GM18526 (cell line): ENCODE results near the gene TAAR8.

Experiments used
- POLR2A ChIP-seq: IDR thresholded peaks from 3 replicates; pipeline ENCODE4 v1.6.1; 2011; ENCODE audit not compliant: insufficient read length; ENCODE audit errors: extremely low read depth

Gene TAAR8

DNA sequence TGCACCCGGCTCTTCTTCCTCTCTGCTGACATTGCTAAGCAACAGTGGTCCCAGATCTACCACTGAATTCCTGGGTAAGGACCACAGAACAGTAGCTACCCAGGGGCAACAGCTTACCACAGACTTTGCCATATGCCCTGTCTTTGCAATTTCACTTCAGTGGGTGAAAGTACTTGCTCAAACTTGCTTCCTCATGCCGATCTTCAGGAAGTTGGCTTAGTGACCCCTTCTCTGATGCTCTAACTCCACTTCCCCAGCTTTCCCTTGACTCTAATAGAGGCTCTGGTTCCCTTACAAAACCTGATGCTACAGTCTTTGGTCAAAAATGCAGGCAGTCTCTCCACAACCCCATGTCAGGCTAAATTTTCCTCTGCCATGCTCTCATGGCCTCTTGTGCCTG lies 40.4 kb downstream of the TAAR8 start:
- no peak for TF ChIP-seq POLR2A

- no peak for TF ChIP-seq POLR2A
Measured at GRCh38 chr6:132596201-132596600, 43.7 kb downstream of the TAAR8 start.

- no peak for TF ChIP-seq POLR2A
Measured at GRCh38 chr6:132598473-132598872, 46.0 kb downstream of the TAAR8 start.
